GM18520 (cell line): ENCODE data around the gene PCDHGC4.
A peak's percentile ranks its signal among the peaks of the same experiment; 100 is the strongest.

Experiments used
- ATAC-seq: cut with Tn5 transposase; IDR thresholded peaks from one replicate; pipeline ENCODE4 v1.9.1; 2021; ENCODE audit not compliant: unreplicated experiment

The PCDHGC4 gene

DNA sequence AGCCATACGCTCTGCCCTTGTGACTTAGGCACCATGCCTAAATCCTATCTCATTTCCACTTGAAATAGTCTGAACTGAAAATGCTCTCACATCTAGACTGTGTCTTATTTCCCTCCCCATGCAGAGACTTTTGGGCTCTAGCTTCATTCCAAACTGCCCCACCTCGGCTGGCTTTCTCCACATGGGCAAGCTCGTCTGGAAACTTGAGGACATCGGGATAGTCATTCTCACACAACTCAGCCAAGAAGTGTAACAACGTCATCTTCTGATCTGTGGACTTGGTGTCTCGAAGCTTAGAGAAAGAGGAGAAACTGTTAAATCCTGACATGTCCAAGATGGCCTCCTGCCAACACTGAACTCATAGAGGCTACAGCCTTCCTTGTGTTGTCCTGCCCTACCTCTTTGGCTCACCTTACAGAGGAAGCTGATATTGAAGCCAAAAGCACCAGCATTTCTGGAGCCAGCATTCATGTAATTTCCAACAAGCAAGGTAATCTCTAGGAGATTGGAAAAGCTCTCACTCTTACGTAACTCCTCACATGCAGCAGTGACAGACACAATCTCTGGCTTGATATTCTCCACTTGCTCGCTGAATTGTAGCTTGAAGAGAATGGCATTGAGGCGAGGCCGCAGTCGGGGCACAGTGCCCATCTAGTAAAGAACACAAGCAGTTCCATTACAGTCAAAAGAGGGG, 43.6 kb downstream of the PCDHGC4 start:
- no peak for ATAC-seq

DNA sequence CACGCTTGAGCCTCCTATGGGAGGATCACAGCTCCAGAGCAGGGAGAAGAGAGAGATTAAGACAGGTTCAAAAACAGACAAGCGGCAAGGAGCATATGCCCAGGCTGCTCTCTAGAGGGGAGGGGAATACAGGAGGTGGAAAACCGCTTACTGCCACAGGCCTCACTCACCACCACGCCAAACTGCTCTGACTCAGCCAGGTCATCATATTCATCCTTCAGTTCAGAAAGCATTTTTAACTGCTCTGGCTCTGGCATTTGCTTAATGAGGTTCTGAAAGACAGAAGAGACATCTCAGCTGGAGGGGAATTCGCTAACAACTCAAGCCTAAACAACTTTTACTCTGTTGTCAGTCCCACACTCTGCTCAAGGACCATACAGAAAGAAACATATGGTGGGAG, 44.2 kb downstream of the PCDHGC4 start:
- peak; percentile 34 for ATAC-seq

DNA sequence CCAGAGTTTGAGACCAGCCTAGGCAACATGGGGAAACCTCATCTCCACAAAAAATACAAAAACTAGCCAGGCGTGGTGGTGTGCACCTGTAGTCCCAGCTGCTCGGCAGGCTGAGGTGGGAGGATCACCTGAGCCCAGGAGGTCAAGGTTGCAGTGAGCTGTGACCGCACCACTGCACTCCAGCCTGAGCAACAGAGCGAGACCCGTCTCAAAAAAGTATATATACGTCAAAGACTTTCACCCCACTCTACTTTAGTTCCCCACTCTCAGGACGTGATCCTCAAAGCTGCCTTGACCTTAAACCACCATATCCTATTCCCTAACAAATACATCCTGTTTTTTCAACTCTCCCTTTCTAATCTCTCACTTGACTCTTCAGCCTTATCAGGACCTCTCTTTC, 45.0 kb downstream of the PCDHGC4 start:
- ATAC-seq: no peak

DNA sequence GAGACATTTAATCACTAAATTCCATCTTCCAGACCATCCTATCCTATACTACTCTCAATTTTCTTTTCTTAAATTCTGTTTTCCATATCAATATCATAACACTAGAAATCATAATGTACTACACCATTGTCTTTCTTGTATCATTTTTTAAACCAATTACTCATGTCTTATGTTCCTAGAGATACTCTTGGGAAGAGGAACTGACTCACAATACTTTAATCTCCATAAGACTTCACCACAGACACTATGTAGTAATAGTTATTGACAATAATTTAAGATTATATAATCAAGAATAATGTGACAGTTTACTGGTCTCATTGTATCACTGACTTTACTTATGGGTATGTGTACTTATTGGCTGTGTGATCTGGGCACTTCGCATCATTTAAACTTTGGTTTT, 47.9 kb downstream of the PCDHGC4 start:
- ATAC-seq: no peak

DNA sequence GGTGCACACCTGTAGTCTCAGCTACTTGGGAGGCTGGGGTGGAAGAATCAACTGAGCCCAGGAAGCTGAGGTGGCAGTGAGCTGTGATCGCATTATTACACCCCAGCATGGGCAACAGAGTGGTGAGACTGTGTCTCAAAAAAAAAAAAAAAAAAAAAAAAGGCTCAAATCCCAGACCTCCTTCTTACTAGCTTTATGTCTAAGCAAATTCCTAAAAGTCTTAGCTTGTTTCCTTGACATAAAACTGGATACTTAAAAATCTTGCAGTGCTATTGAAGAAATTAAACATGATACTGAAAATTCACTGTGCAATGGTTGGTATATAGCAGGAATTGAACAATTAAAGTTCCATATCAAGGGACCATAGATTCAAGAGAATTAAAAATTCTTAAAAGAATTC, 49.1 kb downstream of the PCDHGC4 start:
- no peak for ATAC-seq

DNA sequence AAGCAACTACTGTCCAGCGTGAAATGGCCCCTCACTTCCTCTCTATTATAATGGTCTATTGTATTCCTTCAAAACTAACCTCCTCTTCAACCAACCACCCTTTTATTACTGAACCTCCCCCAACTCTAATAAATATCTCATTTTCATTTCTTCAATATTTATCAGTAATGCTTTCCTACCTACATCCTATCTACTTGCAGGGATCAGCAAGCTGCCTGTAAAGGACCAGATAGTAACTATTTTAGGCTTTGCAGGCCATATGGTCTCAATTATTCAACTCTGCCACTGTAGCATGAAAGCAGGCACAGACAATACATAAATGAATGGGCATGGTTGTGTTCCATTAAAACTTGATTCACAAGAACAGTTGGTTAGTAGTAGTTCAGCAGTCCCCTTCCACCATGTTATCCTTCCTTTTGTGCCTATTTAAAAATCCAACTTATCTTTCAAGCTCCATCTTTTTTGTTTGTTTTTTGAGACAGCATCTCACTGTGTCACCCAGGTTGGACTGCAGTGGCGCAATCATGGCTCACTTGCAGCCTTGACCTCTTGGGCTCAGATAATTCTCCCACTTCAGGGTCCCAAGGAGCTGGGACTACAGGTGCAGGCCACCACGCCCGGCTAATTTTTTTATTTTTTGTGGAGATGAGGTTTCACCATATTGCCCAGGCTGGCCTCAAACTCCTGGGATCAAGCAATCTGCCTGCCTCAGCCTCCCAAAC, 49.8 kb downstream of the PCDHGC4 start:
- no peak for ATAC-seq
